Stimulated activated CD8-positive, alpha-beta memory T cell treated with anti-CD3 and anti-CD28 coated beads, Interleukin-4, amount 100 ng/mL, for 24 hours (primary cell): ENCODE measurements around the gene SLC29A4.
"Not testable (repeated sequence)": the region's sequence is repeated elsewhere in the genome, so short reads cannot be mapped to it uniquely, and the experiment has no call there.

ENCODE experiments used
- DNase-seq: peaks from one replicate; pipeline ENCODE4 v3.0.0-alpha.2; 2020; ENCODE audit warnings: low read depth

SLC29A4 gene

DNA sequence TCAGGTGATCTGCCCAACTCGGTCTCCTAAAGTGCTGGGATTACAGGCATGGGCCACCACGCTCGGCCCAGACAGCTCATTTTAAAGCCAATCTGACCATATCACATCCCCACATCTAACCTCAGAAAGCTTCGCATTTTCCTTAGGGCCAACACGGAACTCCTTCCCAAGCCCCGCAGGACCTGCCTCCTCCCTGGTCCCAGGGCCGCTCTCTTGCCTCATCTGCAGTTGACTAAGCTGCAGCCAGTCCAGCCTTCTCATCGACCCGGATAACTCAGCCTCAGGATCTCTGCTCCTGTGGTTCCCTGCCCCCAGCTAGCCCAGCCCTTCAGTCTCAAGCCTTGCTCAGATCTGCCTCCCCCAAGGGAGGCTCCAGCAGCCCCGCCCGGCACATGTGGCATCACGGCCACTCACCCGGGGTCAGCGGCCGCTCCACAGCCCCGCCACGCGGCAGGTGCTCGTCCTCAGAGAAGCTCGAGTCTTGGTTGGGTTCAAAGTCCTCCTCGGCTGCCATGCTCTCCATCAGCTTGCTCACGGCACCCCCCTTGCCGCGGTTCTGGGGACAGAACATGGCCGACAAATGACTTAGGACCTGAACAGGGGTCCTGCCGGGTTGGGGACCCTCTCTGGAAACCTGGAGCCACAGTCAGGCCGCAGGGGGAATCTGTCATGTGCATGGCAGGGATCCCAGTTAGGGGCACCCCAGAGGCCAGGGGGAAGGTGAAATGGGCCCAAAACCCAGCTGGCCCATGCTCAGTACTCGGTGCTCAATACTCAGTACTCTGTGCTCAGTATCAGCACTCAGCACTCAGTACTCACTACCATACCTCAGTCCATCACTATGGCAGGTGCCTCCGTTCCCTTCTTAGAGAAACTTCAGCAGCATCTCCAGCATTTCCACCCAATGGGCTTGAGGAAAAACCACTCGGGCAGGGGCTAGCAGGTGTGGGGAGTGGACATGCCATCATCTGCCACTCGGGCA lies 41.3 kb downstream of the SLC29A4 start:
- not testable (repeated sequence) for DNase-seq

DNA sequence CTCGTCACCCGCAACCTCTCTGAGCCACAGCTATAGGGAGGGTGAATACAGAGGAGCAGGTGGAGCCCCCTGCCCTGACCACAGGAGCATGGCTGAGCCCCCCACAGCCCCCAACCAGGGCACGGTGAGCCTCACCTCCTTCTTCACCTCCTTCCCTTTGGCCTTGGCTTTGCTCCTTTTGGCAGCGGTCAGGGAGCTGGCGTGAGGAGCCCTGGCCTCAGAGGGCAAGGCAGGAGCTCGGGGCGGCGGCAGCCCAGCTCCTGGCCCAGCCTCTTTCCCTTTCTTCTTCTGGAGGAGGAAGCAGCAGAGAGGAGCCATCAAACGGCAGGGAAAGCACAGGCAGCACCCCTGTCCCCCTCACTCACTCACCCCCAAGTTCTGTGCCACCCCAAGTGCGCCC lies 42.2 kb downstream of the SLC29A4 start:
- no peak for DNase-seq

DNA sequence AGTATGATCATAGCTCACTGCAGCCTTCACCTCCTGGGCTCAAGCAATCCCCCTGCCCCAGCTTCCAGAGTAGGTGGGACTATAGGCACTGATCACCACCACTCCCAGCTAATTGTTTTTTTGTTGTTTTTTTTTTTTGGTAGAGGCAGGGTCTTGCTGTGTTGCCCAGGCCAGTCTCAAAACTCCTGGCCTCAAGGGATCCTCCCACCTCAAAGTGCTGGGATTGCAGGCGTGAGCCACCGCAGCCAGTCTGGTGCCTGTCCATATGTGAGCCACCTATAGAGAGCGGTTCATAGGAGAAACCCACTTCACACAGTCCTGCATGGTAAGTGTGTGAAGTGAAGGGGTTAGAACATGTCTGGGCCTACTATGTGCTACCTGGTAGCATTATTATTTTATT lies 47.5 kb downstream of the SLC29A4 start:
- DNase-seq: no peak

DNA sequence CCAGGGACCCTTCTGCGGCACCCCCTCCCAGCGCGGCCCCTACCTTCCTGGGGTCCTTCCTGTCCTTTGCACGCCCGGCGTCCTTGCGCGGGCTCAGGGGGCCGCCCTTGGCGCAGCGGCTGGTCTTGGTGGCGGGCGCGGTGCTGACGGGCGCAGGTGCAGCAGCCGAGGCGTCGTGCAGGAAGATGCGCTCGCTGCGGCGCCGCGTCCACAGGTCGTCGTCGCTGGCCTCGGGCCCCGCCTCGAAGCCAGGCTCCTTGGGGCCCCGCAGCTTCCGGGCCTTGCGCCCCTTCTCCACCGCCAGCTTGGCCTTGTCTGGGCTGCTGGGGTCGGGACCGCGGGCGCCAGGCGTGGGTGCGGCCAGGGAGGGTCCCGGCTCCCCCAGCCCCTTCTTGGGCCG lies 49.8 kb downstream of the SLC29A4 start:
- DNase-seq: no peak

DNA sequence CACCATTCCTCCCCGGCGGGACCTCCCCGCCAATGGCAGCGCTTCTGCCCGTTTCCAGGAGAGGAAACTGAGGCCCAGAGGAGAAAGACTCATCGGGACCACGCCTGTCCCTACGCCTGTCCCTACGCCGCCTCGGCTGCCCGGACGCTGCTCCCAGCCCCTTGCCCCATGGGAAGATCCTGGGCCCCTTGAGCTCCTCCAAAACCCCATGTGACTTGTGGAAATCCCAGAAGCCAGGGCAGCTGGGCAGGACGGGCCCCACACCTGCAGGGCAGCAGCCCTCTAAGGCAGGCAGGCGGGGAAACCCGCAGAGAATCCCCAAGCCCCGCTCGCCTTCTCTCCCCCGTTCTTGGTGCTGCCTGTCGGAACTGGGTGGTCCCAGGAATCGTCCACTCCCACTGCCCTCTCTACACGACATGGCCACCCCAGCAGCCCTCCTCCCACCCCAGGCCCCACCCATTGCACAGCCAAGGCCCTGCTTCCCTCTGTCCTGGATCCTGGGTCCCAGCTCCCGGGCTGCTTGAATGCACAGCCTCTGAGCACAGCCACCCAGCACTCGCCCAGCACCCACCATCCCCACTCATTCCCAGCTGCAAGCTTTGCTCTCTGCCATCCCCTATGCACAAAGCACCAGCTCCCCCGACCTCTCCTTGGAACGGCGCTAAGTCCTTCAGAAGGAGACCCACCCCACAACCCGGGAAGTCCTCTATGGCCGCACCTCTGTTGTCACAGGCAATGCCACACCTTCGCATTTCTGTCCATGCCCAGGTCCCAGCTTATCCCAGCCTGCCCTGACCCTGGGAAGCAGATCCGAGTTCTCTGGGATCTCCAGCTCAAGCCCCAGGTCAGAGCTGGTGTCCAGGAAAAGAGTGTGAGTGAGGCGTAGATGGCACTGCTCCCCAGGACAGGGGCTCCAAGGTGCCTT lies 50.6 kb downstream of the SLC29A4 start:
- DNase-seq: no peak

DNA sequence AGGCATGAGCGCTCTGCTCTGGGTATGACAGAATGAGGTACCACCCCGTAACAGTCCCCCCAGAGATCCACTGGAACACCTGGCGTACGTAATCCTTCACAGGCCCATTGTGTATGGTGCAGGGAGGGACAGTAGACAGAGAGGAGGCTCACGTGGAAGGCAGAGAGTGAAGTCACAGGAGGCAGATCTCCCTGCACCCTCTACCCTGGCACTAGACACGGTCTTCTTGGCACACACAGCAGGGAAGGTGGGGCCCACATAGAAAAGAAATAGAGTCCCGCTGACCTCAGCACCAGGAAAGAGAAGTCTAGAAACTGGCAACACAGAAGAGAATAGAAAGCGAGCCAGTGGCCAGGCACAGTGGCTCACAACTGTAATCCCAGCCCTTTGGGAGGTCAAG lies 51.9 kb downstream of the SLC29A4 start:
- DNase-seq: no peak

DNA sequence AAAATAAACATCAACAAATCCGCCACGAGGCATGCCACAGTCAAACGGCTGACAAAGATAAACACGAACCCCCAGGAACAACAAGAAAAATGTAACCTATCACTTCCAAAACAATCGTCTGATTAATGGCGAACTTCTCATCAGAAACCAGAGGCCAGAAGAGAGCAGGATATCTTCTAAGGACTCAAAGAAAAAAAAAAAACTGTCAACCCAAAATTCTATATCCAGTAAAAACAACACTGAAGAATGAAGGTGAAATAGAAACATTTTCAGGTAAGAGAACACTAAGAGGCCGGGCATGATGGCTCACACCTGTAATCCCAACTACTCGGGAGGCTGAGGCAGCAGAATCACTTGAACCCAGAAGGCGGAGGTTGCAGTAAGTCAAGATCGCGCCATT lies 54.3 kb downstream of the SLC29A4 start:
- no peak for DNase-seq

DNA sequence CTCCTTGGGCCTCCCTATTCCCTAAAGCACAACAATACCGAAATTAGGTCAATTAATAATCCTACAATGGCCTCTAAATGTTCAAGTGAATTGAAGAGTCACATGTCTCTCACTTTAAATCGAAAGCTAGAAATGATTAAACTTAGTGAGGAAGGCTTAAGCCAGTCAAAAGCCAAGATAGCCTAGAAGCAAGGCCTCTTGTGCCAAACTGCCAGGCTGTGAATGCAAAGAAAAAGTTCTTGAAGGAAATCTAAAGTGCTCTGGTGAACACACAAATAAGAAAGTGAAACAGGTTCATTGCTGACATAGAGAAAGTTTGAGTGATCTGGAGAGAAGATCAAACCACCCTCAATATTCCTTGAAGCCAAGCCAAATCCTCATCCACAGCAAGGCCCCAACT lies 57.2 kb downstream of the SLC29A4 start:
- DNase-seq: no peak

DNA sequence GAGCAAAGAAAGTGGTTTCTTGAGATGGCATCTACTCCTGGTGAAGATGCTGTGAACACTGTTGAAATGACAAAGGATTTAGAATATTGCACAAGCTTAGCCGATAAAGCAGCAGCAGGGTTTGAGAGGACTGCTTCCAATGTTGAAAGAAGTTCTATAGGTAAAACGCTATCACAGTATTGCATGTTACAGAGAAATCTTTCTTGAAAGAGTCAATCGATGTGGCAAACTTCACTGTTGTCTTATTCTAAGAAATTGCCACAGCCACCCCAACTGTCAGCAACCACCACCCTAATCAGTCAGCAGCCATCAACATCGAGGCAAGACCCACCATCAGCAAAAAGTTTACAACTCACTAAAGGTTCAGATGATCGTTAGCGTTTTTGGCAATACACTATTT lies 59.9 kb downstream of the SLC29A4 start:
- no peak for DNase-seq

DNA sequence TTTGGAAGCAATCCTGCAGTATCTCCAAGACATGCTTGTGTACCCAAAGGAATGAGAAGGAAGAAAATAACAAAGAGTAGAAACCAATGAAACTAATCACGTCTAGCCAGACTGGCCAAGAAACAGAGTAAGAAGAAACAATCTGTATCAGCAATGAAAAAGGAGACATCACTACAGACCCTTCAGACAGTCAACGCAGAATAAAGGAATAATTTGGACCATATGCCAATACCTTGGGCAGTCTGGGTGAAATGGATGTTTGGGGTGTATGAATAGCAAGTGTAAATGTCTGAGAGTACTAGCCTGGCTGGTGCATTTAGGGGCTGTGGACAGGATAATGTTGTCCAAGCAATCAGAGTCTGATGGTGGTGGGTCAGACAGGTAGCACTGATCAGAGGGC lies 61.1 kb downstream of the SLC29A4 start:
- DNase-seq: no peak

DNA sequence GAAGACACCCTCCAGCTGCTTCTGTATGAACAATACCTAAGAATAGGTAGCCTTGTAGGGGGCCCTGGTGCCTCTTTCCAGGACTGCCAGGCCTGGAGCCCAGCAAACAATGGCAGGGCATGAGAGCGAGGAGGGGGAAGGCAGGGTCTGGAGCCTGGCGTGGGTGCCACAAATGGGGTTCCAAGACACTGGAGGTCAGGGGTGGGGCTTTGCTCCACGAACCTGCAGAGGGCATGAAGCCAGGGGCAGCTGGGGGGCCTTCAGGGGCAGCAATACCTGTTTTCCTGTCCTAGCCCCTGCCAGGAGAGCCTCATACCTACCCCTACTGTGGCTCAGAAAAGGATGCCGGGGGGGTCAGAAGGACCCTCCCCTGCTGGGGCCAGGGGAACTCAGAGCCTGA lies 61.6 kb downstream of the SLC29A4 start:
- no peak for DNase-seq

DNA sequence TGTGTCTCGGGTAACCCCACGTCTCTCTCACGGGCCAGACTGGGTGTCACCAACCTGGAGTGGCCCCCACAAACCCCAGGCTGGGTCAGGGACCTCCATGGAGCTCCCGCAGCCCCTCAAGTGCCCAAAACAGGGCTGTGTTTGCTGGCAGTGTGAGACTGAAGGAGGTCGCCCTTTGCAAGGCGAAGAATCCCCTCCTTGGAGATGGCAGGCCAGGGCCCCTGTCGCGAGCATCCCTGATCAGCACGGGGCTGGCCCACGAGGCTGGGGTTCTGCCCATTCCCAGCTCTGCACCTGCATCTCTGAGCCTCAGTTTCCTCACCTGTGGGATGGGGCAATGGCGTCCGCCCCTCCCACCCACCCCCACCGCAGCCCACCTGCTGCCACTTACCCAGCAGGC lies 62.4 kb downstream of the SLC29A4 start:
- no peak for DNase-seq

DNA sequence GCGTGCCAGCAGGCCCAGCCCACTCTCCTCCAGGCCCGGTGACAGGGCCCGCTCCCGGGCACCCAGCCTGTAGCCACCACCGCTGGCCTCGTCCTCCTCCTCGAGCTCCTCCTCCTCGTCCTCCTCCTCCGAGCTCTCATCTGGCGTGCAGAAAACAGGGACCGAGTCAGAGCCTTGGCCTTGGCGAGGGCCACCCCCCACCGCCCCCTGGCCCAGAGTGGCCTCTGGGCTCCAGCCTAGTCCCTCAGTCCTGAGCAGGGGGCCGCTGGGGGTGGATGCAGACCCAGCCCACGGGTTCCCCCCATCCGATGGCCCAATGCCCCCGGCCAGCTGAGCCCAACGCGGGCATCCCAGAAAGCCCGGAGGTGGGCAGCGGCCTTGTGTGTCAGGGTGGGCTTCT lies 62.9 kb downstream of the SLC29A4 start:
- DNase-seq: no peak

DNA sequence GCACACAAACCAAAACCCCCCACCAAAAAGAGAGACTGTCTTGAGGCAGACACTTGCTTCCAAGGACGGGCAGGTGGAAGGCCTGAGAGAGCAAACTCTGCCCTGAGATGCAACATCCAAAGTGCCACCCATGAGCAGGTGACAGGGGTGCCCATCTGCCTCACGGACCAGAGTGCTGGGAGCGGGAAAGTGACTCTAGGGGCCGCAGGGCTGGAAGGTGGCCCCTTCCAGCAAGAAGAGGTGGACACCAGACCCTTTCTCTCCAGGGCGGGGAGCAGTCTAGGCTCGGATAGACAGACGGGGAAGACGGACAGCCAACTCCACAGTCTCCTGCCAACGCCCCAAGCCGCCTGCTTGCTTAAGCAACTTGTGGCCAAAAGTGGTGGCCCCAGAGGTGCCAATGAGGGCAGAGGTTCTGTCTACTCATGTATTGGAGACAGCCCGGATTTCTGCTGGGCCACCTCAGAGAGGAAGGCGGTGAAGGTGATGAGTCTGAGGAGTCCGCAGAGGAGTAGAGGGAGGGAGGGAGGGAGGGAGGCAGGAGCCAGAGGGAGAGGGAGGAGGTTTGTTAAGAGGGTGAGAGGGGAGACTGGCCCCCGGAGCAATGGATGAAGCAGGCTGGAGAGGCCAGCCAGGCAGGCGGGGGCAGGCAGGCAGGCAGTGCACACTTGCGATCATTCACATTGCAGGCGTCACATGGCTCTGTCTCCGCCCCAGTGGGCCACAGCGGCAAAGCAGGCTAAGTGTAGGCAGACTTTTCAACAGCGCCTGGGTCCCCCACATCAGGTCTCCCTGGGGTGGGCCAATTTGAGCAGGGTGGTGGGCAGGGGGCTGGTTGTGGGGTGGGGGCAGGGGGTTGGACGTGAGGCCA lies 65.6 kb downstream of the SLC29A4 start:
- no peak for DNase-seq

DNA sequence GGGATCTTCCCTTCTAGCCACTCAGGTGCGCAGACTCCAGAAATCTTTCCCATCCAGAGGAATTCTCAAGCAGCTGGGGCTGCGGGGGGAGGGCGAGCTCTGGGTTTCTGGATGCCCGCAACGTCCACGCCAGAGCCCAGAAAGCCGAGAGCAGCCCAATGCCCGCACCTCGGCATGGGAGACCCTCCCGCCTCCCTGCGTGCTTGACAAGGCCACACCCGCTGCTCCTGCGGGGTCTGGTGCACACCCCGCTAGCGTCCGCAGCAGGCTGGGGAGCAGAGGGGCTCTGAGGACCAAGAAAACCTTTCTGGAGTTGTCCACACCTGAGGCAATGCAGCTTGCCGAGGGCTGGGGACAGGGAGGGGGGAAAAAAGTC lies 66.2 kb downstream of the SLC29A4 start:
- no peak for DNase-seq

DNA sequence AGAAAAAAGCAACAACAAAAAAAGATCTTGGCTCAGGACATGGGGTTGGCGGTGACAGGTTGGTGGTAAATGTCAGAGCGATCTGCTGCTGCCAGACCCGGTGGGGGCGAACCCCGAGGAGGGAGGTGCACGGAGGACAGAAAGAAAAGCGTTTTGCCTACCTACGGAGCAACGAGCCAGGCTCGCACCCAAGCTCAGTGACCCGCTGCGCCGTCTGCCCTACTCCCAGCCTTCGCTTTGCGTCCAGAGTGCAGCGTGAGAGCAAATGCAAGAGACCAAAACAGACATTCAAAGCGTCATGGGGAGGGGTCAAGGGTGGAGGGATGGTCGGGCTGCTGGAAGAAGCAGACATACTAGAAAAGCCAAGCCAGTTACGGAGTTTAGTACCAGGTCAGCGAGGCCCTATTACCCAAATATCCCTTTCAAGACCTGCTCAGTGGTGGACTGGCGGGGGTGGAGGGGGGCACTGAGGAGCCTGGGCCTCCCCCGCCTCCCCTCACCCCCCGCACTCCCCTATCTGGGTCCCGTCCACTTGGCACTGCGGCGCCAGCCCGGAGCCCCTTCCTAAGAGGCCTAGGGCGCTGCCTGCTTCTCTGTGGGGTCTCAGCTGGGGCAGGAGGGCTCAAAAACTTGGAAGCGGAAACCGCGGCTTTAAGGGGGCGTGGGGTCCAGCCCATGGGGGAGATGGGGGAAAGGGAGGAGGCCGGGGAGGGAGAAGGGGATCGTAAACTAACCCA lies 66.9 kb downstream of the SLC29A4 start:
- DNase-seq: no peak

DNA sequence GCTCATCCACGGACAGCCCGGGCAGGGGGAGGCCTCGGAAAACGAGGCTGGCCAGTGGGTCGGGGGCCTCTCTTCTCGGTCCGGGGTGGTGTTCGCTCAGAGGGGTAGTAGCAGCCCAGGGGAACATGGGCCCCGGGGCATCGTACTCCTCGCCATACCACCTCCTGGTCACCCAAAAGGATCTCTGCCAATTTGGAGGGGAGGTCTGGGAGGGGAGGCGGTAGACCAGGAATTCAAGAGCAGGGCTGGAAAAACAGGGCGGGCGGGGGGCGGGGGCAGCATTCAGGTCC lies 67.4 kb downstream of the SLC29A4 start:
- no peak for DNase-seq

DNA sequence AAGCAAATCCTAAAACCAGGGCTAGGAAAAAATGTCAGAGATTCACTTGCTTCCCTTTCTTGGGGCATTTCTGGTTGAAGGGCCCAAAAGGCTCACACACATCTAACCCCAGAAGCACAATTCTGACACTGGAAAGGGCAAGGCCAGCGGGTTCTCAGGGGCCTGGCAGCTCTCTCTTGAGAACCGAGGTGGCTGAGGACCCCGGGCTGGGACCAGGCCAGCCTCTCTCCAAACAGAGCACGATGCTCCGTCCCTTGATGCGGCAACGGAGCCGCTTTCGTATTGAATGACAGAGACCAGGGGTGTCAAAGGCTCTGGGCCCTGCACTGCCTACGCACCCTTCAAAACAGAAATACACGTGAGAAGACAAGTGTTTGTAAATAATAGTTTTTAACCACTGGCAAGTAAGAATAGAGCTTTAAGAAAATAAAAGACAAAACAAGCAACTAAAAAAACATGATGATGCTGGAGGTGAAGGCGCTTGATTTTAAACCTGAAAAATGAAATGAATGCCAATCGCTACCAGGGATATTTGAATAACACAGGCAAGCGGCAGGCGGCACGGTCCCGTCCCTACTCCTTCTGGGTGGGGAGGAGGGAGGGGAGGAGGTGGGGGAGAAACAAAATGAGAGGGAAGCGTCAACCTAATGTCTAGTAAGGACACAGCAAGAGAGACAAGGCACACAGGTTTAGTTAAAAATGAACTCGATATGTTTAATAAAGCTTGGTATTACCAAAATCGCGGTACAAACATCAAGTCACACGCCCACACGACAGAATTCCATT lies 68.0 kb downstream of the SLC29A4 start:
- DNase-seq: no peak

DNA sequence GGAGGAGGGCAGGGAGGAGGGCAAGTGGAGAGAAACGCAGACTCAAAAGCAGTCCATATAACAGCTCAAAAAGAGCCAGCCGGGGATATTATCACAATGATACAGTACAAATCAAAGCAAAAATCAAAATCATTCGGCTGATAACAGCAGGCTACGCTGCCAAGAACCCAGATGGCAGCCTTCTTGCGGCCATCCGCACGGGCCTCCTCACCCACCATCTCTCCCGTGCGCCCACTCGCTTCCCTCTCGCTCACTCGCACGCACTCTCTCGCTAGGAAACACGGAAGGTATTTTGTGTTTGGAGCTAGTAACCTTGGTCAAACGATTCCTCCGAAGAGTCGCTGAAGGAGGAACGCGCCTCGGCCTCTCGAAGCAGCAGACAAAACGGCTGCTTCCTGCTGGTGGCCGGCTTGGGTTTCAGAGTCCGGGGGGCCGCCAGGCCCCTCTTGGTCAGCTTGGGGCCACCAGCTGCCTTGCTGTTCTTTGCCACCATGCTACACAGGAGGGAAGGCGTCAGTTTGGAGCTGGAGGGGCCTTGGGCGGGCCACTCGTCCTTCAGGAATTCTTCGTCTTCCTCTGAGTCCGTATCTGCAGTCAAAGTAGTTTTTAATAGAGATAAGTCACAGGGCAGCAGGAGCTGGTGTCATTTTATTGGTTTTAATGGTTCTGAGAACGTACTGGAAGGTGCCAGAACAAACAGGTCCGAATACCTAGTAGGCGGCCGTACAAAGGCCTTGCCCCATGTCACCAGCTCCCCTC lies 68.9 kb downstream of the SLC29A4 start:
- DNase-seq: no peak

DNA sequence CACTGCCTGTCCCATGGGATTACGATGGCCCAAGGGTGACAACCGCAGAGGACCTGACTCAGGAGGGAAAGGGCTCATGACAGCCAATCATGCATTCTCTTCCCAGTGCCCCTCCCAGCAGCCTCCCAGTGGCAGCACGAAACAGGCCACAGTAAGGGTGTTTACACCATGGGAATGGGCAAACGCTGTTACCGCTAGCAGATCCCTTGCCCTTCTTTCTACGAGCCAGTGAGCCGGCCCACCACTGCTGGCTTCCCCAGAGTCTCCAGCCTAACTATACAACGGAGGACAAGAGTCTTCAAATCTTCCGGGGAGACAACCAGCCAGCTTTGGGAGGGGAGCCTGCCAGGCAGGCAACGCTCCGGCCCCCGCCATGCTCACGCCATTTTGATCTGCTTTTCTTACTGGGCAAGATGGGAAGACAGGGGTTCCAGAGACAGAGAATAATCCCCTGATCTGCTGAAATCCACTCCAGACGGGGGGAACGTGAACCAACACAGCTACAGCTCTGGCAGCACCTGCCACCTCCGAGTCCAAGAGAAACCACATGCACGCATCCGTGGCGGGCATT lies 69.8 kb downstream of the SLC29A4 start:
- DNase-seq: no peak
